ENCODE data around the gene CDK5.

DNA sequence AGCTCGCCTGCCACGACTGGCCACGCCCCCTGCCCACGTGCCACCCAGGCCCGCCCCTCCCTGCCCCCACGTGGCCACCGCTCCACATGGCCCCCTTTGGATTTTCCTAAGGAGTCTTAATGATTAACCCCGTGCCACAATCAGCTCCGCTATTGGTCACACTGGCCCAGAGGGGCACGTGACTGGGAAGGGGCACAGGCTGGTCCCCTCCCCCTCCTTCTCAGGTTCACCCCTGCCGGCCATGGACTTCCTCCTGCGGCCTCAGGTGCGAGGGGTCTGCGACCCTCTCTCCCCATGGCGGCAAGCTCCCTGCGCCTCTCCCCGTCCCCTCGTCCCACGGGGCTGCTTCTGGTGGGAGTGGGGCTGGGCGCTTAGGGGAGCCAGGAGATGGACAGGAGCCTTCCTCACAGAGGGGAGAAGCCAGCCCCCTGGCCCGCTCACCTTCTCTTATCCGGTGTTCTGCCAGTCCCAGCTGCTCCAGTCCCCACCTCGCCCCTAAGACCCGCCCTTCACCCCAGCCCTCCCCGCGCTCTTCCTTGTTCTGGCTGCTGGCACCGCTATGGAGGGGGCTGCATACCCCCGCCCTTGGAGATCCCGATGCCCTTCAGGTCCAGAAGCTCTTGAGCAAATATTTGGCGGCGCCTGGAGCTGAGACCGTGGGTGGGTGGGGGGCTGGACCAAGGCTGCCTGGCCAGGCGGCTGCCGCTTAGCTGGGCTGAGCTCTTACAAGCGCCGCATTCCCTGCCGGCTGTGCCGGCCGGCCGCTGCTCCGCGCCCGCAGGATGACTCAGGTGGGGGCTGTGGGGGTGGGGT is 4.9 kb upstream of the CDK5 start:
- TF ChIP-seq, protein P1, sequence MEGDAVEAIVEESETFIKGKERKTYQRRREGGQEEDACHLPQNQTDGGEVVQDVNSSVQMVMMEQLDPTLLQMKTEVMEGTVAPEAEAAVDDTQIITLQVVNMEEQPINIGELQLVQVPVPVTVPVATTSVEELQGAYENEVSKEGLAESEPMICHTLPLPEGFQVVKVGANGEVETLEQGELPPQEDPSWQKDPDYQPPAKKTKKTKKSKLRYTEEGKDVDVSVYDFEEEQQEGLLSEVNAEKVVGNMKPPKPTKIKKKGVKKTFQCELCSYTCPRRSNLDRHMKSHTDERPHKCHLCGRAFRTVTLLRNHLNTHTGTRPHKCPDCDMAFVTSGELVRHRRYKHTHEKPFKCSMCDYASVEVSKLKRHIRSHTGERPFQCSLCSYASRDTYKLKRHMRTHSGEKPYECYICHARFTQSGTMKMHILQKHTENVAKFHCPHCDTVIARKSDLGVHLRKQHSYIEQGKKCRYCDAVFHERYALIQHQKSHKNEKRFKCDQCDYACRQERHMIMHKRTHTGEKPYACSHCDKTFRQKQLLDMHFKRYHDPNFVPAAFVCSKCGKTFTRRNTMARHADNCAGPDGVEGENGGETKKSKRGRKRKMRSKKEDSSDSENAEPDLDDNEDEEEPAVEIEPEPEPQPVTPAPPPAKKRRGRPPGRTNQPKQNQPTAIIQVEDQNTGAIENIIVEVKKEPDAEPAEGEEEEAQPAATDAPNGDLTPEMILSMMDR (IDR thresholded peaks at IDR 0.05; ENCODE audit: poor library complexity, severe bottlenecking): no peak
- TF ChIP-seq, protein P2, sequence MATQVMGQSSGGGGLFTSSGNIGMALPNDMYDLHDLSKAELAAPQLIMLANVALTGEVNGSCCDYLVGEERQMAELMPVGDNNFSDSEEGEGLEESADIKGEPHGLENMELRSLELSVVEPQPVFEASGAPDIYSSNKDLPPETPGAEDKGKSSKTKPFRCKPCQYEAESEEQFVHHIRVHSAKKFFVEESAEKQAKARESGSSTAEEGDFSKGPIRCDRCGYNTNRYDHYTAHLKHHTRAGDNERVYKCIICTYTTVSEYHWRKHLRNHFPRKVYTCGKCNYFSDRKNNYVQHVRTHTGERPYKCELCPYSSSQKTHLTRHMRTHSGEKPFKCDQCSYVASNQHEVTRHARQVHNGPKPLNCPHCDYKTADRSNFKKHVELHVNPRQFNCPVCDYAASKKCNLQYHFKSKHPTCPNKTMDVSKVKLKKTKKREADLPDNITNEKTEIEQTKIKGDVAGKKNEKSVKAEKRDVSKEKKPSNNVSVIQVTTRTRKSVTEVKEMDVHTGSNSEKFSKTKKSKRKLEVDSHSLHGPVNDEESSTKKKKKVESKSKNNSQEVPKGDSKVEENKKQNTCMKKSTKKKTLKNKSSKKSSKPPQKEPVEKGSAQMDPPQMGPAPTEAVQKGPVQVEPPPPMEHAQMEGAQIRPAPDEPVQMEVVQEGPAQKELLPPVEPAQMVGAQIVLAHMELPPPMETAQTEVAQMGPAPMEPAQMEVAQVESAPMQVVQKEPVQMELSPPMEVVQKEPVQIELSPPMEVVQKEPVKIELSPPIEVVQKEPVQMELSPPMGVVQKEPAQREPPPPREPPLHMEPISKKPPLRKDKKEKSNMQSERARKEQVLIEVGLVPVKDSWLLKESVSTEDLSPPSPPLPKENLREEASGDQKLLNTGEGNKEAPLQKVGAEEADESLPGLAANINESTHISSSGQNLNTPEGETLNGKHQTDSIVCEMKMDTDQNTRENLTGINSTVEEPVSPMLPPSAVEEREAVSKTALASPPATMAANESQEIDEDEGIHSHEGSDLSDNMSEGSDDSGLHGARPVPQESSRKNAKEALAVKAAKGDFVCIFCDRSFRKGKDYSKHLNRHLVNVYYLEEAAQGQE (IDR thresholded peaks at IDR 0.05; ENCODE audit: borderline replicate concordance): no peak
- TF ChIP-seq TAF1 (IDR thresholded peaks at IDR 0.05; ENCODE audit: low read depth) (no peak), RAD21 (conservative IDR thresholded peaks at IDR 0.05) (no peak), EP300 (conservative IDR thresholded peaks at IDR 0.05; ENCODE audit: poor library complexity, severe bottlenecking) (no peak), POLR2AphosphoS5 (IDR thresholded peaks at IDR 0.05) (no peak), MXI1 (conservative IDR thresholded peaks at IDR 0.05; ENCODE audit: poor library complexity, severe bottlenecking) (peak; percentile 29), EZH2 (IDR thresholded peaks at IDR 0.05; ENCODE audit: borderline replicate concordance, insufficient read depth, low read length, poor library complexity, severe bottlenecking) (no peak), SMC3 (conservative IDR thresholded peaks at IDR 0.05; ENCODE audit: poor library complexity) (no peak)
